GM10847 (cell line): Measurements from ENCODE around the gene SLC35E3.

Experiments used
- POLR2A ChIP-seq: IDR thresholded peaks from 2 replicates; pipeline ENCODE4 v1.6.1; 2011; ENCODE audit not compliant: insufficient read length; ENCODE audit errors: extremely low read depth

SLC35E3 gene

GRCh38 chr12:68745904-68746571, at the start of gene SLC35E3:
Gene SLC35E3 (plus strand): TSS chr12:68746176. CDS start chr12:68746378, 202 bp downstream.
- peak; percentile 65 for TF ChIP-seq POLR2A

GRCh38 chr12:68699486-68699885, 46.5 kb upstream of the SLC35E3 start:
- no peak for TF ChIP-seq POLR2A

- TF ChIP-seq POLR2A = no peak
Observed at GRCh38 chr12:68727776-68728175, 18.2 kb upstream of the SLC35E3 start.

GRCh38 chr12:68733661-68734071, 12.3 kb upstream of the SLC35E3 start:
- no peak for TF ChIP-seq POLR2A

GRCh38 chr12:68739891-68740290, 6.1 kb upstream of the SLC35E3 start:
- no peak for TF ChIP-seq POLR2A

GRCh38 chr12:68743356-68743755, 2.6 kb upstream of the SLC35E3 start:
- TF ChIP-seq POLR2A = no peak

GRCh38 chr12:68745376-68745903, 536 bp upstream of the SLC35E3 start:
- no peak for TF ChIP-seq POLR2A

GRCh38 chr12:68746572-68747180, 700 bp downstream of the SLC35E3 start:
- TF ChIP-seq POLR2A = no peak

GRCh38 chr12:68749443-68749842, 3.5 kb downstream of the SLC35E3 start:
- no peak for TF ChIP-seq POLR2A

- TF ChIP-seq POLR2A = no peak
Observed at GRCh38 chr12:68749861-68750260, 3.9 kb downstream of the SLC35E3 start.

- no peak for TF ChIP-seq POLR2A
Observed at GRCh38 chr12:68750506-68750905, 4.5 kb downstream of the SLC35E3 start.

GRCh38 chr12:68755536-68756243, 9.7 kb downstream of the SLC35E3 start:
- TF ChIP-seq POLR2A = no peak

GRCh38 chr12:68759852-68760251, 13.9 kb downstream of the SLC35E3 start:
- TF ChIP-seq POLR2A = no peak

- TF ChIP-seq POLR2A = no peak
Observed at GRCh38 chr12:68760806-68761441, 14.9 kb downstream of the SLC35E3 start.

- TF ChIP-seq POLR2A = no peak
Observed at GRCh38 chr12:68761442-68761812, 15.5 kb downstream of the SLC35E3 start.
